Loucy (cell line): Measurements from ENCODE around the gene UBFD1.

Experiments used
- H2AFZ ChIP-seq: fragments of 200-600 bp; sonication (generic); 2 replicates; pipeline ENCODE4 v1.6.0; 2016; ENCODE audit warnings: antibody characterized with exemption, mild to moderate bottlenecking, low read length, moderate library complexity
- H3F3A ChIP-seq: fragments of 200-600 bp; 2 replicates; pipeline ENCODE4 v1.6.0; 2016; ENCODE audit warnings: antibody characterized with exemption, low read depth, mild to moderate bottlenecking
- H3K27me3 ChIP-seq: fragments of 200-600 bp; sonication (generic); 2 replicates; pipeline ENCODE4 v1.6.1; 2014; ENCODE audit warnings: low read length, mild to moderate bottlenecking; ENCODE audit not compliant: insufficient read depth, poor library complexity, severe bottlenecking
- H3K36me3 ChIP-seq: fragments of 200-600 bp; sonication (generic); 2 replicates; pipeline ENCODE4 v1.6.1; 2016; ENCODE audit warnings: low read length; ENCODE audit not compliant: insufficient read depth
- H3K4me1 ChIP-seq: fragments of 200-600 bp; sonication (generic); 2 replicates; pipeline ENCODE4 v1.5.1; 2014; ENCODE audit warnings: low read length, mild to moderate bottlenecking; ENCODE audit not compliant: insufficient read depth, poor library complexity, severe bottlenecking
- H3K4me2 ChIP-seq: fragments of 200-600 bp; sonication (generic); 2 replicates; pipeline ENCODE4 v1.6.0; 2014; ENCODE audit warnings: antibody characterized with exemption, low read length, low read depth, mild to moderate bottlenecking; ENCODE audit not compliant: poor library complexity, severe bottlenecking
- H3K4me3 ChIP-seq: fragments of 200-600 bp; sonication (generic); 2 replicates; pipeline ENCODE4 v1.5.1; 2014; ENCODE audit warnings: low read length, mild to moderate bottlenecking, mixed read lengths; ENCODE audit not compliant: poor library complexity, severe bottlenecking
- H3K79me2 ChIP-seq: fragments of 200-600 bp; sonication (generic); 2 replicates; pipeline ENCODE4 v1.6.1; 2014; ENCODE audit warnings: low read length; ENCODE audit not compliant: insufficient read depth
- H3K9ac ChIP-seq: fragments of 200-600 bp; sonication (generic); 2 replicates; pipeline ENCODE4 v1.6.0; 2014; ENCODE audit warnings: mild to moderate bottlenecking, low read depth, low read length, moderate library complexity; ENCODE audit not compliant: poor library complexity, severe bottlenecking
- H3K9me2 ChIP-seq: fragments of 200-600 bp; sonication (generic); replicated peaks from 2 replicates; pipeline ENCODE4 v1.6.1; 2016; ENCODE audit warnings: low read depth, low read length, mixed read lengths
- H3K9me3 ChIP-seq: fragments of 200-600 bp; sonication (generic); 2 replicates; pipeline ENCODE4 v1.6.1; 2014; ENCODE audit warnings: mild to moderate bottlenecking, antibody characterized with exemption, low read length, low read depth; ENCODE audit not compliant: insufficient read depth
- H4K20me1 ChIP-seq: fragments of 200-600 bp; sonication (generic); 2 replicates; pipeline ENCODE4 v1.6.0; 2014; ENCODE audit warnings: antibody characterized with exemption, low read length, mild to moderate bottlenecking; ENCODE audit not compliant: insufficient read depth, poor library complexity, severe bottlenecking
- CTCF ChIP-seq: fragments of 200-600 bp; sonication (generic); conservative IDR thresholded peaks from 2 replicates; pipeline ENCODE4 v1.5.1; 2014; ENCODE audit warnings: mild to moderate bottlenecking, antibody characterized with exemption, low read length
- EZH2phosphoT487 ChIP-seq: fragments of 200-600 bp; IDR thresholded peaks from 2 replicates; pipeline ENCODE4 v1.6.1; 2018; ENCODE audit warnings: antibody characterized with exemption, mild to moderate bottlenecking, moderate library complexity, borderline replicate concordance

The UBFD1 gene

GRCh38 chr16:23532448-23532847, 25.1 kb upstream of the UBFD1 start:
- Histone ChIP-seq H3K4me1 (no peaks in the 10 kb centered on the region), H3K9ac (no peak overlapping the region), H3K27me3 (no peaks in the 10 kb centered on the region), H3K36me3 (peaks cover 42% of the 10 kb centered on the region; the same call in 1 of the 2 replicates), H2AFZ (no peak overlapping the region), H3K9me2 (no peaks in the 10 kb centered on the region), H3K4me3 (no peak overlapping the region), H3F3A (no peaks in the 10 kb centered on the region), H3K4me2 (no peak overlapping the region), H3K79me2 (no peaks in the 10 kb centered on the region), H4K20me1 (no peaks in the 10 kb centered on the region), H3K9me3 (no peaks in the 10 kb centered on the region)
- TF ChIP-seq CTCF (no peak), EZH2phosphoT487 (no peak)

GRCh38 chr16:23534868-23535860, 22.4 kb upstream of the UBFD1 start:
- Histone ChIP-seq H3K4me2 (no peak overlapping the region), H3K9me2 (no peaks in the 10 kb centered on the region), H3K36me3 (peaks cover 35% of the 10 kb centered on the region; the same call in 1 of the 2 replicates), H4K20me1 (no peaks in the 10 kb centered on the region), H2AFZ (no peak overlapping the region), H3K27me3 (no peaks in the 10 kb centered on the region), H3K9me3 (no peaks in the 10 kb centered on the region), H3K79me2 (no peaks in the 10 kb centered on the region), H3F3A (no peaks in the 10 kb centered on the region), H3K4me1 (no peaks in the 10 kb centered on the region), H3K9ac (no peak overlapping the region), H3K4me3 (no peak overlapping the region)
- no peak for TF ChIP-seq CTCF
- no peak for TF ChIP-seq EZH2phosphoT487

GRCh38 chr16:23535901-23536300, 21.6 kb upstream of the UBFD1 start:
- H3K9me3 ChIP-seq, result no peaks in the 10 kb centered on the region
- H3K9me2 ChIP-seq, result no peaks in the 10 kb centered on the region
- H3K4me1 ChIP-seq, result no peaks in the 10 kb centered on the region
- H4K20me1 ChIP-seq, result no peaks in the 10 kb centered on the region
- H3K4me2 ChIP-seq, result no peak overlapping the region
- no peak overlapping the region for H3K4me3 ChIP-seq
- no peaks in the 10 kb centered on the region for H3K79me2 ChIP-seq
- H2AFZ ChIP-seq, result no peak overlapping the region
- peaks cover 35% of the 10 kb centered on the region; the same call in 1 of the 2 replicates for H3K36me3 ChIP-seq
- TF ChIP-seq CTCF (no peak), EZH2phosphoT487 (no peak)
- no peak overlapping the region for H3K9ac ChIP-seq
- no peaks in the 10 kb centered on the region for H3F3A ChIP-seq
- H3K27me3 ChIP-seq, result no peaks in the 10 kb centered on the region
